ENCODE data around the gene VEZF1.

The VEZF1 gene

DNA sequence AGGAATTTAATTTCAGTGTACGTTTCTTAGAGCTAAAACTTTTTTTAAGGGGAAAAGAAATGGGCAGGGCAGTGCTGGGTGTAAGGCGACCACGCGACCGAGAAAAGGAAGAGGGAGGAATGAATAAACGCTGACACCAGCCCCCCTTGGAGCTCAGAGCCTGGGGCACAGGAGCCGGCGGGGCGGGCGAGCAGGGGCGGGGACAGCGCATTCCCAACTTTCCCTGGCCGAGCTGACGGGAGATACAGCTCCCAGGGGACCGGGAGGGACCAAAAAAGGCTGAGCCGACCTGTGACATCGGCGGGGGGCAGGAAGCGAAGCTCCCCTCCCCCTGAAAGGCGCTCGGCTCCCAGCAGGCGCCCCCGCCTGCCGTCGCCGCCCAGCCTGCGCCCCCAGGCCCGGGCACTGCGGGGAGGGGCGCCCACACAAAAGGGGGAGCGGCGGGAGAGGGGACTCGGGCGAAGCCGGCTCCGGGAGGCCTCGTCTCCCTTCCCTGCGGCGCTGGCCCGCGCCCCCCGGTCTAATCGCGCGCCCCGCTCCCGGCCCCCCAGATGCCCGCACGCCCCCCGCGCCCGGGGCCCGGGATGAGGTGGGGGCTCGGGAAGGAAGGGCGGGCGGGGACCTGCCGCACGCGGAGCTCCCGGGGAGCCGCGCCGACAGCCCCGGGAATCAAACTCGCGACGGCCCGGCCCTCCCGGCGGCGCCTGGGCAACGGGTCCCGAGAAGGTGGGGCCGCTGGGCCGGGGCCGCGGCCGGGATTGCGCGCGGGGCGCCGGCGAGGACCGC, 33.5 kb downstream of the VEZF1 start:
- Histone ChIP-seq H3K4me3 (ENCODE audit: low read depth in 1 of 2, low read length in 2 of 2) (peak overlapping the region in 1 of 2 experiments; percentile 43; a peak in 1 of 4 replicates), H4K20me1 (ENCODE audit: insufficient read depth, low read length) (peaks cover 30% of the 10 kb centered on the region), H3K27ac (ENCODE audit: low read length) (no peak overlapping the region), H3K36me3 (ENCODE audit: insufficient read depth, low read length) (no peaks in the 10 kb centered on the region), H3K4me1 (ENCODE audit: insufficient read depth, low read length) (peaks cover 19% of the 10 kb centered on the region), H3K9ac (ENCODE audit: low read depth, low read length) (peak overlapping the region; percentile 15; the same call in 1 of the 2 replicates), H3K27me3 (ENCODE audit: insufficient read depth, low read length, poor library complexity) (peaks cover 51% of the 10 kb centered on the region), H2AFZ (ENCODE audit: low read depth, low read length) (no peak overlapping the region), H3K4me2 (ENCODE audit: insufficient read depth, low read length) (peak overlapping the region; percentile 64), H3K79me2 (ENCODE audit: insufficient read depth, low read length) (no peaks in the 10 kb centered on the region), H3K9me3 (ENCODE audit: insufficient read depth, low read length, severe bottlenecking) (no peaks in the 10 kb centered on the region)
- ATAC-seq (ENCODE audit: insufficient read depth, low read depth) (no peak), DNase-seq (no peak)
- TF ChIP-seq, protein P1, sequence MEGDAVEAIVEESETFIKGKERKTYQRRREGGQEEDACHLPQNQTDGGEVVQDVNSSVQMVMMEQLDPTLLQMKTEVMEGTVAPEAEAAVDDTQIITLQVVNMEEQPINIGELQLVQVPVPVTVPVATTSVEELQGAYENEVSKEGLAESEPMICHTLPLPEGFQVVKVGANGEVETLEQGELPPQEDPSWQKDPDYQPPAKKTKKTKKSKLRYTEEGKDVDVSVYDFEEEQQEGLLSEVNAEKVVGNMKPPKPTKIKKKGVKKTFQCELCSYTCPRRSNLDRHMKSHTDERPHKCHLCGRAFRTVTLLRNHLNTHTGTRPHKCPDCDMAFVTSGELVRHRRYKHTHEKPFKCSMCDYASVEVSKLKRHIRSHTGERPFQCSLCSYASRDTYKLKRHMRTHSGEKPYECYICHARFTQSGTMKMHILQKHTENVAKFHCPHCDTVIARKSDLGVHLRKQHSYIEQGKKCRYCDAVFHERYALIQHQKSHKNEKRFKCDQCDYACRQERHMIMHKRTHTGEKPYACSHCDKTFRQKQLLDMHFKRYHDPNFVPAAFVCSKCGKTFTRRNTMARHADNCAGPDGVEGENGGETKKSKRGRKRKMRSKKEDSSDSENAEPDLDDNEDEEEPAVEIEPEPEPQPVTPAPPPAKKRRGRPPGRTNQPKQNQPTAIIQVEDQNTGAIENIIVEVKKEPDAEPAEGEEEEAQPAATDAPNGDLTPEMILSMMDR (IDR thresholded peaks at IDR 0.05; ENCODE audit: borderline replicate concordance, extremely low read depth, low read length, poor library complexity, severe bottlenecking) = no peak
- peak; percentile 96 for TF ChIP-seq EZH2 (IDR thresholded peaks at IDR 0.05; ENCODE audit: borderline replicate concordance, low read depth, low read length, severe bottlenecking)

GRCh38 chr17:57953705-57954396, 34.2 kb downstream of the VEZF1 start:
- H3K9ac ChIP-seq (ENCODE audit: low read depth, low read length) = no peak overlapping the region
- DNase-seq (no peak), ATAC-seq (ENCODE audit: insufficient read depth, low read depth) (no peak)
- H3K36me3 ChIP-seq (ENCODE audit: insufficient read depth, low read length) = no peaks in the 10 kb centered on the region
- TF ChIP-seq, protein P1 (IDR thresholded peaks at IDR 0.05; ENCODE audit: borderline replicate concordance, extremely low read depth, low read length, poor library complexity, severe bottlenecking) = no peak
- TF ChIP-seq EZH2 (IDR thresholded peaks at IDR 0.05; ENCODE audit: borderline replicate concordance, low read depth, low read length, severe bottlenecking) = no peak
- no peak overlapping the region for H3K27ac ChIP-seq (ENCODE audit: low read length)
- H4K20me1 ChIP-seq (ENCODE audit: insufficient read depth, low read length) = peaks cover 30% of the 10 kb centered on the region
- peaks cover 19% of the 10 kb centered on the region for H3K4me1 ChIP-seq (ENCODE audit: insufficient read depth, low read length)
- no peak overlapping the region for H3K4me3 ChIP-seq (ENCODE audit: low read depth in 1 of 2, low read length in 2 of 2)
- no peaks in the 10 kb centered on the region for H3K79me2 ChIP-seq (ENCODE audit: insufficient read depth, low read length)
- no peak overlapping the region for H2AFZ ChIP-seq (ENCODE audit: low read depth, low read length)
- H3K4me2 ChIP-seq (ENCODE audit: insufficient read depth, low read length) = 0 out of 2 replicates have a peak overlapping the region, but pooled peaks have one; percentile 64
- H3K27me3 ChIP-seq (ENCODE audit: insufficient read depth, low read length, poor library complexity) = peaks cover 51% of the 10 kb centered on the region
- H3K9me3 ChIP-seq (ENCODE audit: insufficient read depth, low read length, severe bottlenecking) = no peaks in the 10 kb centered on the region

DNA sequence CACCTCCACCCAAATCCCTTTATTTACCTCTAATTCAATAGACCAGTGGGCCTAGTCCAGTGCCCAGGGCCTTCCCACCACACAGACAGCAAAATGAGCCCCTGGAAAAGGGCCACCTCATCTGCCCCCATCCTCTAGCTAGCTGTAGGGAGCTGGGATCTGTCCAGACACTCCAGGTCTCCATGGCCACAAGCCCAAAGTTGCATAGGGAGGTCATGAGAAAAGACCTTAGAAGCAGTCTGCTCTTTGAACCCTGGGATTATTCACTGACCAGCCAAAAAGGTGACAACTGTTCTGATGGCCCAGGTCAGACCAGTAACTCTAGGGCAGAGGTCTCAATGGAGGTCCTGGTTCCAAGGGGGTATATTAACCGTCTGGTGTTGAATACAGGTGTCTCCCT, 34.8 kb downstream of the VEZF1 start:
- Histone ChIP-seq H3K27ac (ENCODE audit: low read length) (no peak overlapping the region), H3K9me3 (ENCODE audit: insufficient read depth, low read length, severe bottlenecking) (no peaks in the 10 kb centered on the region), H3K79me2 (ENCODE audit: insufficient read depth, low read length) (no peaks in the 10 kb centered on the region), H2AFZ (ENCODE audit: low read depth, low read length) (no peak overlapping the region), H3K4me3 (ENCODE audit: low read depth in 1 of 2, low read length in 2 of 2) (no peak overlapping the region), H4K20me1 (ENCODE audit: insufficient read depth, low read length) (peaks cover 30% of the 10 kb centered on the region), H3K4me2 (ENCODE audit: insufficient read depth, low read length) (no peak overlapping the region), H3K27me3 (ENCODE audit: insufficient read depth, low read length, poor library complexity) (peaks cover 51% of the 10 kb centered on the region), H3K4me1 (ENCODE audit: insufficient read depth, low read length) (peaks cover 19% of the 10 kb centered on the region), H3K9ac (ENCODE audit: low read depth, low read length) (no peak overlapping the region), H3K36me3 (ENCODE audit: insufficient read depth, low read length) (no peaks in the 10 kb centered on the region)
- DNase-seq = no peak
- TF ChIP-seq, protein P1 (IDR thresholded peaks at IDR 0.05; ENCODE audit: borderline replicate concordance, extremely low read depth, low read length, poor library complexity, severe bottlenecking) = no peak
- no peak for TF ChIP-seq EZH2 (IDR thresholded peaks at IDR 0.05; ENCODE audit: borderline replicate concordance, low read depth, low read length, severe bottlenecking)
- no peak for ATAC-seq (ENCODE audit: insufficient read depth, low read depth)
